PC-3 (cell line): ENCODE results near the gene ZNF467.

Experiments used
- EZH2 ChIP-seq: fragments of 300-600 bp; sonication (generic); IDR thresholded peaks from one replicate; pipeline ENCODE4 v1.6.1; 2017; ENCODE audit warnings: antibody characterized with exemption, mild to moderate bottlenecking, low read length; ENCODE audit not compliant: unreplicated experiment
- EZH2phosphoT487 ChIP-seq: fragments of 300-600 bp; sonication (generic); IDR thresholded peaks from 2 replicates; pipeline ENCODE4 v1.6.1; 2018; ENCODE audit warnings: mild to moderate bottlenecking, antibody characterized with exemption, low read length, borderline replicate concordance
- TF ChIP-seq, protein P1 (sequence below): fragments of 300-600 bp; sonication (generic); conservative IDR thresholded peaks from 2 replicates; pipeline ENCODE4 v1.5.1; 2017; ENCODE audit warnings: antibody characterized with exemption, low read depth, mild to moderate bottlenecking, low read length

DNA sequence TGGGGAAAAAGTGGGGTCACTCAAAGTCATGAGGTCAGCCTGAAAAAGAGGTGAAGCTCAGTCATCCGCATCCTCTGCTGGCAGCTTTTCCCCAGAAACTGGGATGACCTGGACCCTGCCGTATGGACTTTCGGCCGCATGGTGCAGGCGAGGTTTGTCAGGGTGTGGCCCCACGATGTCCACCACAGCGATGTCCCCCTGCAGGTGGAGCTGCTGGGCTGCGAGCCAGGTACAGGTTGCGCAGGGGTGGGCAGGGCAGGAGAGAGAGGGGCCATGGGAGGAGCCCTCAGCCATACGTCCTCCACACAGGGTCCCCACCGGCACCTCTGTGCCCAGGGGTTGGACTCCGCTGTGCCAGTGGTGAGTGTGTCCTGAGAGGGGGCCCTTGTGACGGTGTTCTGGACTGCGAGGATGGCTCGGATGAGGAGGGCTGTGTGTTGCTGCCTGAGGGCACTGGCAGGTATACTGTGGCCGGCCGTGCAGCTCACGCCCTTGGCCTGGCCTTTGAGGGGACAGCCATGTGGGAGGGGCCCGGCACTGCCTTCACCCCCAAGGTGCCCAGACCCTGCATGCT, 23.0 kb upstream of the ZNF467 start:
- TF ChIP-seq, protein P1, sequence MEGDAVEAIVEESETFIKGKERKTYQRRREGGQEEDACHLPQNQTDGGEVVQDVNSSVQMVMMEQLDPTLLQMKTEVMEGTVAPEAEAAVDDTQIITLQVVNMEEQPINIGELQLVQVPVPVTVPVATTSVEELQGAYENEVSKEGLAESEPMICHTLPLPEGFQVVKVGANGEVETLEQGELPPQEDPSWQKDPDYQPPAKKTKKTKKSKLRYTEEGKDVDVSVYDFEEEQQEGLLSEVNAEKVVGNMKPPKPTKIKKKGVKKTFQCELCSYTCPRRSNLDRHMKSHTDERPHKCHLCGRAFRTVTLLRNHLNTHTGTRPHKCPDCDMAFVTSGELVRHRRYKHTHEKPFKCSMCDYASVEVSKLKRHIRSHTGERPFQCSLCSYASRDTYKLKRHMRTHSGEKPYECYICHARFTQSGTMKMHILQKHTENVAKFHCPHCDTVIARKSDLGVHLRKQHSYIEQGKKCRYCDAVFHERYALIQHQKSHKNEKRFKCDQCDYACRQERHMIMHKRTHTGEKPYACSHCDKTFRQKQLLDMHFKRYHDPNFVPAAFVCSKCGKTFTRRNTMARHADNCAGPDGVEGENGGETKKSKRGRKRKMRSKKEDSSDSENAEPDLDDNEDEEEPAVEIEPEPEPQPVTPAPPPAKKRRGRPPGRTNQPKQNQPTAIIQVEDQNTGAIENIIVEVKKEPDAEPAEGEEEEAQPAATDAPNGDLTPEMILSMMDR = no peak
- TF ChIP-seq EZH2 (no peak), EZH2phosphoT487 (no peak)
